ENCODE results near the gene MSL1.

DNA sequence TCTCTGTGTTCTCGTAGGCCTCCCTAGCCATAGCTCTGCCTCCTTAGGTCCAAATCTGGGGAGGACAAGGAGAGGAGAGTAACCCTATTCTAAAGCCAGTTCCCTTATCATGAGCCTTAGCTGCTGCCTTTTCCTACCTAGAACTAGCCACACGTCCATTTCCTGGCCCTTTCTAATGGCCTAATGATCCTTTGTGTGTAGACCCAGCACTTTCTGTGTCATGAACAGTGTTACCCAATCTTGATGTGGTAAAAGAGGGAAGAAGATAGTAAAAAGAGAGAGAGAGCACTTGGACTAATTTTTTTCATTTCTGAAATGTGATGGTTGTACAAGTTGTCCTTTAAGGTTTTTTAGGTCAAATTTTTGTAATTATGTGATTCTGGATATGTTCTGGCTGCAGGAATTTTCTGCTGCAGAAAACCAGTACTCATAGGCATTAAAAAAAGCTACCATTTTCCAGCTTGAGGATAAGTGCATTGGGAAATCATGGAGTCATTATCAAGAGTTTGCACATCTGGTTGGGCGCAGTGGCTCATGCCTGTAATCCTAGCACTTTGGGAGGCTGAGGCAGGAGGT, 36.8 kb downstream of the MSL1 start:
- no peak for TF ChIP-seq POLR2A (IDR thresholded peaks at IDR 0.05)
- no peak for TF ChIP-seq CTCF (IDR thresholded peaks at IDR 0.05)
- no peak for TF ChIP-seq EP300 (IDR thresholded peaks at IDR 0.05)
- no peak for TF ChIP-seq POLR2AphosphoS5 (IDR thresholded peaks at IDR 0.05)
